Endothelial cell (in vitro differentiated cells): ENCODE results near the gene EDN3. TPM values are rescaled to one million over a fixed set of nuclear protein-coding genes. Genes with fewer than 3 reads are reported as not detected.

Experiments used
- DNase-seq: peaks from one replicate; pipeline ENCODE4 v3.0.0; 2021; ENCODE audit warnings: low spot score
- H3K27ac Mint-ChIP-seq: one replicate; pipeline ENCODE4 v1.8.0; 2021; ENCODE audit warnings: mixed read lengths, inconsistent platforms; ENCODE audit not compliant: unreplicated experiment
- H3K27me3 Mint-ChIP-seq: one replicate; pipeline ENCODE4 v1.8.0; 2021; ENCODE audit warnings: mild to moderate bottlenecking, moderate library complexity, mixed read lengths, inconsistent platforms; ENCODE audit not compliant: unreplicated experiment
- H3K36me3 Mint-ChIP-seq: one replicate; pipeline ENCODE4 v1.8.0; 2021; ENCODE audit warnings: mild to moderate bottlenecking, low read depth, mixed read lengths, inconsistent platforms; ENCODE audit not compliant: unreplicated experiment
- H3K4me1 Mint-ChIP-seq: one replicate; pipeline ENCODE4 v1.8.0; 2021; ENCODE audit warnings: mild to moderate bottlenecking, mixed read lengths, inconsistent platforms; ENCODE audit not compliant: unreplicated experiment
- H3K4me3 Mint-ChIP-seq: one replicate; pipeline ENCODE4 v1.8.0; 2021; ENCODE audit warnings: mild to moderate bottlenecking, mixed read lengths, inconsistent platforms; ENCODE audit not compliant: unreplicated experiment
- H3K9me3 Mint-ChIP-seq: one replicate; pipeline ENCODE4 v1.8.0; 2021; ENCODE audit warnings: mixed read lengths, inconsistent platforms; ENCODE audit not compliant: unreplicated experiment
- CTCF ChIP-seq: fragments of 200-600 bp; sonication (generic); IDR thresholded peaks from one replicate; pipeline ENCODE4 v1.5.0; 2021; ENCODE audit warnings: antibody characterized with exemption; ENCODE audit not compliant: unreplicated experiment
- total RNA-seq: library from RNA; stranded (reverse); fragmentation: NEBNext Ultra II Directional; extraction: Animal tissue kit (Norgen Biotek cat#: 25700); gene quantifications from one replicate; pipeline ENCODE4 v1.2.1, GENCODE V29; 2021; ENCODE audit not compliant: unreplicated experiment

The EDN3 gene
- total RNA-seq, 1 donor from 2014 or later = not detected

DNA sequence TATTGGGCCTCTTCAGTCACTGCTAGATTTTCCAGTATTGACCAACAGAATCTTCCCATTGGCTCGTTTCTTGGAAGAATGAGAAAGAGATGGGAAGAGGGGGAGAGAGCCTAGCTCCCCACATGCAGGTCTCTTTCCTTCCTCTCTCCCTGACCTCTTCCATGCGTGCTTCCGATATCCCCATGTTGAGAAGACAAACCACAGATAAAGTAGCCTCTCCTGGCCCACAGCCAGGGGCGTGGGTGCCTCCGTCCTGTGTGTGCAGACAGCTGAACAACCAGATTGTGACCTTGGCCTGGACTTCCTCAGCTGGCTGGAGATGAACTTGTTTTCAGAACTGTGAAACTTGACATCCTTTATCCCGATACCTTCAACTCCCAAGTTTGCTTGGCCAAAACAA, 71.0 kb downstream of the EDN3 start:
- DNase-seq = no peak
- Mint-ChIP-seq H3K4me1 (no peaks in the 10 kb centered on the region), H3K36me3 (no peaks in the 10 kb centered on the region), H3K27me3 (no peaks in the 10 kb centered on the region), H3K4me3 (no peak overlapping the region), H3K9me3 (no peaks in the 10 kb centered on the region), H3K27ac (no peak overlapping the region)
- no peak for TF ChIP-seq CTCF

GRCh38 chr20:59374261-59374660, 73.8 kb downstream of the EDN3 start:
- no peak overlapping the region for H3K4me3 Mint-ChIP-seq
- no peak for DNase-seq
- no peaks in the 10 kb centered on the region for H3K27me3 Mint-ChIP-seq
- H3K9me3 Mint-ChIP-seq = no peaks in the 10 kb centered on the region
- H3K36me3 Mint-ChIP-seq = no peaks in the 10 kb centered on the region
- peaks cover 3% of the 10 kb centered on the region for H3K4me1 Mint-ChIP-seq
- no peak for TF ChIP-seq CTCF
- no peak overlapping the region for H3K27ac Mint-ChIP-seq

DNA sequence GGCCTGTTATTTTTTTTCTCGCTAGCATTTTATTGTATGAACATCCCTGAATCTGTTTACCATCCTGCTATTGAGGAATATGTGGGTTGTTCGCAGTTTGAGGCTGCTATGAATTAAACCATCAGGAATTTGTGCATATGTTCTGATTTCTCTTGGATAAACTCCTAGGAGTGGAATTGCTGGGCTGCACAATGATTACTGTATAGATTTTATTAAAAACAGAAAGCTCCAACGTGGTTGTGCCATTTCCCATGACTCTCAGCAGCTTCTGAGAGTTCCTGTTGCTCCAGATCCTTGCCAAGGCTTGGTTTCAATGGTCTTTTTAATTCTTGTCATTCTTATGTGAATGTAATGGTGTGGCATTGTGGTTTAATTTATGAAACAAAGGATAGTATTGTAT, 75.1 kb downstream of the EDN3 start:
- DNase-seq = no peak
- H3K27ac Mint-ChIP-seq = no peak overlapping the region
- no peaks in the 10 kb centered on the region for H3K27me3 Mint-ChIP-seq
- no peaks in the 10 kb centered on the region for H3K9me3 Mint-ChIP-seq
- no peak for TF ChIP-seq CTCF
- peaks cover 3% of the 10 kb centered on the region for H3K4me1 Mint-ChIP-seq
- H3K36me3 Mint-ChIP-seq = no peaks in the 10 kb centered on the region
- no peak overlapping the region for H3K4me3 Mint-ChIP-seq

Other genes with a start within 250 kb of the EDN3 start
- 0.56 TPM for gene ZNF831, start 136.8 kb upstream of the EDN3 start, total RNA-seq